GM13976 (cell line): ENCODE results near the gene PLK5.
"Not testable (repeated sequence)": the region's sequence is repeated elsewhere in the genome, so short reads cannot be mapped to it uniquely, and the experiment has no call there.

Source experiments
- DNase-seq: peaks from one replicate; pipeline ENCODE4 v3.0.0; 2012; ENCODE audit warnings: low spot score
- in situ Hi-C: fragments of 300-500 bp; cut with MboI; formaldehyde crosslinking; loops from one replicate; pipeline ENCODE4 v1.12.0; 2022; ENCODE audit warnings: low sequenced_read_pairs, mixed read lengths, inconsistent platforms; ENCODE audit not compliant: unreplicated experiment
- TF ChIP-seq, protein P1 (sequence below): IDR thresholded peaks from 2 replicates; pipeline ENCODE4 v1.5.1; 2012; ENCODE audit warnings: borderline replicate concordance, mild to moderate bottlenecking; ENCODE audit not compliant: insufficient read depth; ENCODE audit errors: extremely low read depth, missing control alignments, control extremely low read depth

The PLK5 gene

DNA sequence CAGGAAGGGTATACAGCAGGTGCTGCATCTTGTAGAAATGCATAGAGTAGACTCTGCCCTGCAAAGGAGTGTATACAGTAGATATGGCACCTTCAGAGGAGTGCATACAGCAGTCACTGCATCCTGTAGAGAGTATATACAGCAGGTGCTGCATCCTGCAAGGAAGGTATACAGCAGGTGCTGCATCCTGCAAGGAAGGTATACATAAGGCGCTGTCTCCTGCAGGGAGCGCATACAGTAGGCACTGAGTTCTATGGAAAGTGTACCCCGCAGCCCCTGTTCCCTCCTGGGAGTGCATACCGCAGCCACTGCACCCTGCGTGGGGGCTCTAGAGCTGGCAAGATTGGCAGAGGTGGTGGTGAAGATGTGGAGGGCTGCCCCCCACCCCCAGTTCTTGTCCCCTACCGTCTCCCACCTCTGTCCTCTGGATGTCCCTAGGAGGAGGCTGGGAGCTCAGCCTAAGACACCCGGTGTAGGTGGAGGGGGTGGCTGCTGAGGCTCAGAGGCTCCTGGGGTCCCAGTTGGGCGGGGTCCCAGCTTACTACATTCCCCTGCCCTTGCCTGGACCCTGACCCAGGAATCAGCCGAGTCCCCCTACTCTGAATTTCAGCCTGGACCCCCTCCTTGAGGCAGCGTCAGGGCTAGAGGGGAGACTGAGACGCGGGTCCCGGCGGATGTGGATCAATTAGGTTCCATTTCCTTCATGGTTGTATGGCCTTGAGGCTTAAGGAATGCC, 8.7 kb upstream of the PLK5 start:
- no peak for DNase-seq
- TF ChIP-seq, protein P1, sequence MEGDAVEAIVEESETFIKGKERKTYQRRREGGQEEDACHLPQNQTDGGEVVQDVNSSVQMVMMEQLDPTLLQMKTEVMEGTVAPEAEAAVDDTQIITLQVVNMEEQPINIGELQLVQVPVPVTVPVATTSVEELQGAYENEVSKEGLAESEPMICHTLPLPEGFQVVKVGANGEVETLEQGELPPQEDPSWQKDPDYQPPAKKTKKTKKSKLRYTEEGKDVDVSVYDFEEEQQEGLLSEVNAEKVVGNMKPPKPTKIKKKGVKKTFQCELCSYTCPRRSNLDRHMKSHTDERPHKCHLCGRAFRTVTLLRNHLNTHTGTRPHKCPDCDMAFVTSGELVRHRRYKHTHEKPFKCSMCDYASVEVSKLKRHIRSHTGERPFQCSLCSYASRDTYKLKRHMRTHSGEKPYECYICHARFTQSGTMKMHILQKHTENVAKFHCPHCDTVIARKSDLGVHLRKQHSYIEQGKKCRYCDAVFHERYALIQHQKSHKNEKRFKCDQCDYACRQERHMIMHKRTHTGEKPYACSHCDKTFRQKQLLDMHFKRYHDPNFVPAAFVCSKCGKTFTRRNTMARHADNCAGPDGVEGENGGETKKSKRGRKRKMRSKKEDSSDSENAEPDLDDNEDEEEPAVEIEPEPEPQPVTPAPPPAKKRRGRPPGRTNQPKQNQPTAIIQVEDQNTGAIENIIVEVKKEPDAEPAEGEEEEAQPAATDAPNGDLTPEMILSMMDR: no peak
- in situ Hi-C loops: no loop called here

- in situ Hi-C loops: no loop called here
Observed at GRCh38 chr19:1516395-1516753, 7.5 kb upstream of the PLK5 start.

GRCh38 chr19:1518471-1518870, 5.4 kb upstream of the PLK5 start:
- in situ Hi-C loops: no loop called here
- TF ChIP-seq, protein P1: no peak
- DNase-seq: no peak

More at GRCh38 chr19:1516395-1516753, 7.5 kb upstream of the PLK5 start:
- TF ChIP-seq, protein P1: no peak
- DNase-seq: no peak

DNA sequence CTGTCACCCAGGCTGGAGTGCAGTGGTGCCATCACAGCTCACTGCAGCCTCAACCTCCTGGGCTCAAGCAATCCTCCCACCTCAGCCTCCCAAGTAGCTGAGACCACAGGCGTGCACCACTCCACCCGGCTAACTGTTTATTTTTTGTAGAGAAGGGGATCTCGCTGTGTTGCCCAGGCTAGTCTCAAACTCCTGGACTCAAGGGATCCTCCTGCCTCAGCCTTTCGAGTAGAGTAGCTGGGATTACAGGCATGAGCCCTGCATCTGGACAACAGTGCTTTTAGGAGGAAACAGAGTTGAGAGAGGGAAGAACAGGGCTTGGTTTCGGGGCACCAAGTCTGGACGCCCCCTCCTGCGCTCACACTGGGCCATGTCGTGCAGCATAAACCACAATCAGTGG, 4.1 kb upstream of the PLK5 start:
- in situ Hi-C loops, DNase-seq: not testable (repeated sequence)

DNA sequence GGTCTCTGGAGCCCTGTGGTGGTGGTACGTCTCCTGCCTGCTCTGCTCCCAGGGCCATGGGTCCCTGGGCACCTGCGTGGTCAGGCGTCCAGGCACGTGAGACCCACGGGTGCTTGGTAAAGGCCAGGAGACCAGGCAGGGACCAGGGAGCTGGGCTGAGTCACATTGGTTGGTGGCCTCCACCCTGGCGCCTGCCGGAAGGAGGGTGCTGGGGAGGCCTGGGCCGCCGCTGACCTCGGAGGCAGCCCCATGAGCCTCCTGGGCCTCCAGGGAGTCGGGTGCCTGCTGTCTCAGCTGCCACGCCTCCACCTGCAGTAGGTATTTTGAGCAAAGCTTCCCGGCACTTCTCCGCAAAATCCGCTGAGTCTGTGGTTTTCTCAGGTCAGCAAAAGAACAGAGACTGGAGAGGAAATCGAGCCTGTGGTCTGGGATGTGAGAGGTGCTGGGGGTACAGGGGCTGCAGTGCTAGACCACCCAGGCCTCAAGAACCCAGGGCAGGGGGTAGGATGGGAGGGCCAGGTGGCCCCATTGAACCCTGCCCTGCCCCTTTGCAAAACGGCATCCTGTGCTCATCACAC, 3.6 kb upstream of the PLK5 start:
- TF ChIP-seq, protein P1: no peak
- DNase-seq: no peak
- in situ Hi-C loops: no loop called here

GRCh38 chr19:1521636-1522035, 2.2 kb upstream of the PLK5 start:
- in situ Hi-C loops: no loop called here
- TF ChIP-seq, protein P1: no peak
- no peak for DNase-seq

DNA sequence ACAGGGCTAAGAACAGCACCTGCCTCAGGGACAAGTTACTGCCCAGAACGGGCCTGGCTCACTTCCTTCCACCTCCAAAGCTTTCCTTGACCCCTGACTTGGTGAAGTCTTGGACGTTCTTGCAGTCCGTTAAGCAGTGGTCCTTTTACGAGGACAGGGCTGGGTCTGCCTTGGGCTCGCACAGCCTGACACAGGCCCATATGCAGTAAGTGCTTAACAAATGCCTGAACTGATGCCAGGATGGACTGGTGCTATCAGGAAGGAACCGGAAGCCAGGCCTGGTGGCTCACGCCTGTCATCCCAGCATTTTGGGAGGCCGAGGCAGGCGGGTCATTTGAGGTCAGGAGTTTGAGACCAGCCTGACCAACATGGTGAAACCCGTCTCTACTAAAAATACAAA, 1.8 kb upstream of the PLK5 start:
- TF ChIP-seq, protein P1: no peak
- in situ Hi-C loops: no loop called here

More for the DNA sequence above, 1.8 kb upstream of the PLK5 start:
- DNase-seq: no peak
